Glutamatergic neuron (in vitro differentiated cells): ENCODE measurements around the gene MAP7. TPM values are rescaled to one million over a fixed set of nuclear protein-coding genes. Genes with fewer than 3 reads are reported as not detected.
A peak's percentile ranks its signal among the peaks of the same experiment; 100 is the strongest.

ENCODE experiments used
- DNase-seq: peaks from one replicate; pipeline ENCODE4 v3.0.0; 2022
- H3K27ac Mint-ChIP-seq: one replicate; pipeline ENCODE4 v1.8.0; 2020; ENCODE audit warnings: mild to moderate bottlenecking, mixed read lengths, inconsistent platforms; ENCODE audit not compliant: unreplicated experiment
- H3K27me3 Mint-ChIP-seq: one replicate; pipeline ENCODE4 v1.8.0; 2020; ENCODE audit warnings: mild to moderate bottlenecking, moderate library complexity, mixed read lengths, inconsistent platforms; ENCODE audit not compliant: unreplicated experiment
- H3K36me3 Mint-ChIP-seq: one replicate; pipeline ENCODE4 v1.8.0; 2020; ENCODE audit warnings: mild to moderate bottlenecking, mixed read lengths, inconsistent platforms; ENCODE audit not compliant: unreplicated experiment
- H3K4me1 Mint-ChIP-seq: one replicate; pipeline ENCODE4 v1.8.0; 2020; ENCODE audit warnings: mild to moderate bottlenecking, low read depth, mixed read lengths, inconsistent platforms; ENCODE audit not compliant: unreplicated experiment
- H3K4me3 Mint-ChIP-seq: one replicate; pipeline ENCODE4 v1.8.0; 2020; ENCODE audit warnings: mild to moderate bottlenecking, mixed read lengths, inconsistent platforms; ENCODE audit not compliant: unreplicated experiment
- H3K9me3 Mint-ChIP-seq: one replicate; pipeline ENCODE4 v1.8.0; 2020; ENCODE audit warnings: mild to moderate bottlenecking, moderate library complexity, mixed read lengths, inconsistent platforms; ENCODE audit not compliant: unreplicated experiment
- total RNA-seq: library from RNA; stranded (reverse); fragmentation: NEBNext Ultra II Directional; extraction: Animal tissue kit (Norgen Biotek cat#: 25700); gene quantifications from one replicate; pipeline ENCODE4 v1.2.1, GENCODE V29; 2021; ENCODE audit not compliant: unreplicated experiment
- TF ChIP-seq, protein P1 (sequence below): fragments of 200-600 bp; sonication (generic); IDR thresholded peaks from one replicate; pipeline ENCODE4 v1.5.0; 2021; ENCODE audit not compliant: partially characterized antibody, unreplicated experiment

MAP7 gene
- total RNA-seq, 1 donor from 2014 or later, result 2.2 TPM

DNA sequence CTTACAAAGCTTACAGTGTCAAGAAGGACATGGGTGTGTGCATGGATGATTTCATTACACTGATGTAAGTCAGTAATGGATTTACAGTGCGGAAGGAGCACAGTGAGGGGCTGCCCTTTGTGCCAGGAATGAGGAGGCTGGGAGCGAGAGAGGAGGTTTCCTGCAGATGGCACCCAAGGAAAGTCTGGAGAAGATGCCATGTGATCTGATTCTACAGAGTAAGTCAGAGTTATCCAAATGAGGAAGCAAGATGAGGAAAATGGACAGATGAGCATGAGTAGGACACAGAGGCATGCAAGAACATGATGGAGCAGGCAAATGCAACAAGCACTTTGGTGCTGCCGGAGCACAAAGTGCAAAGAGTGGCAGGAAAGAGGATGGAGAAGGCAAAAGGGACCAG is 29.7 kb downstream of the MAP7 start:
- H3K4me3 Mint-ChIP-seq, result peak overlapping the region; percentile 47
- TF ChIP-seq, protein P1, sequence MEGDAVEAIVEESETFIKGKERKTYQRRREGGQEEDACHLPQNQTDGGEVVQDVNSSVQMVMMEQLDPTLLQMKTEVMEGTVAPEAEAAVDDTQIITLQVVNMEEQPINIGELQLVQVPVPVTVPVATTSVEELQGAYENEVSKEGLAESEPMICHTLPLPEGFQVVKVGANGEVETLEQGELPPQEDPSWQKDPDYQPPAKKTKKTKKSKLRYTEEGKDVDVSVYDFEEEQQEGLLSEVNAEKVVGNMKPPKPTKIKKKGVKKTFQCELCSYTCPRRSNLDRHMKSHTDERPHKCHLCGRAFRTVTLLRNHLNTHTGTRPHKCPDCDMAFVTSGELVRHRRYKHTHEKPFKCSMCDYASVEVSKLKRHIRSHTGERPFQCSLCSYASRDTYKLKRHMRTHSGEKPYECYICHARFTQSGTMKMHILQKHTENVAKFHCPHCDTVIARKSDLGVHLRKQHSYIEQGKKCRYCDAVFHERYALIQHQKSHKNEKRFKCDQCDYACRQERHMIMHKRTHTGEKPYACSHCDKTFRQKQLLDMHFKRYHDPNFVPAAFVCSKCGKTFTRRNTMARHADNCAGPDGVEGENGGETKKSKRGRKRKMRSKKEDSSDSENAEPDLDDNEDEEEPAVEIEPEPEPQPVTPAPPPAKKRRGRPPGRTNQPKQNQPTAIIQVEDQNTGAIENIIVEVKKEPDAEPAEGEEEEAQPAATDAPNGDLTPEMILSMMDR, result no peak
- no peaks in the 10 kb centered on the region for H3K36me3 Mint-ChIP-seq
- H3K27ac Mint-ChIP-seq, result peak overlapping the region; percentile 54
- H3K9me3 Mint-ChIP-seq, result no peaks in the 10 kb centered on the region
- peaks cover 6% of the 10 kb centered on the region for H3K27me3 Mint-ChIP-seq
- peaks cover 14% of the 10 kb centered on the region for H3K4me1 Mint-ChIP-seq
- DNase-seq, result no peak

DNA sequence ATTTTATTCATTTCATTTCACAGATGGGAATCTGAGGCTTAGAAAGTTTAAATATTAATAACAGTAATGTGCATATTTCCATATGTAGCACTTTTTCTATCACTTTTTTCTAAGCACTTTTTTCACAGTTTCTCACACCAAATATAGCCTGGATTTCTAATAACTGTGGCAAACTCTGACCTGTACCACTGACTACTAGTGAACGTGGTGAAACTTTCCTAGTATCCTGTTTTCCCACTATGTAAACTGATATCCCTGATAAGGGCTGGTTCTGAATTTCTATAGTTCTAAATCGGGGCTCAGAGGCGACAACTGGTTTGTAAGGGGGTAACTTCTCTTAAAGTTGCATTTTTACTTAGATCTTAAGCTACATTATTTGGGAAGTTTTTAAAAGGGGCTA is 32.6 kb downstream of the MAP7 start:
- H3K4me3 Mint-ChIP-seq, result no peak overlapping the region
- H3K9me3 Mint-ChIP-seq, result no peaks in the 10 kb centered on the region
- no peaks in the 10 kb centered on the region for H3K36me3 Mint-ChIP-seq
- H3K4me1 Mint-ChIP-seq, result peaks cover 9% of the 10 kb centered on the region
- DNase-seq, result no peak
- TF ChIP-seq, protein P1, result no peak
- H3K27me3 Mint-ChIP-seq, result peaks cover 6% of the 10 kb centered on the region
- no peak overlapping the region for H3K27ac Mint-ChIP-seq

DNA sequence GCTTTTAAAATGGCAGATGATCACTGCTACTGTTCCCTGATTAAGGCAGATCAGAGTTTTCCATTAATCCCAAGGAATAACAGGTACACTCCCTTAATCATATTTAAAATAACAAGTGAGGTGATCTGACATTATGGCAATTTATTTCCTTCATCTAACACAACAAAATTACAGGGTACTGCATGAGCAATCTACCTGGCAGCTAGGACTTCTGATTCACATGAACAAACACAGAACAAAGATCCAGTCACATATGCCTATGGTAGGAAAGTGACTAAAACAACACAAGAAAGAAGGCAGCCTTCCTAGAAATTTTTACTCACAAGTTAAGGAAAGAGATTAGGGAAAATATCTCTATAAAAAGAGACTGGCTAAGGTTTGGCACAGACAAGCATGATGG is 33.2 kb downstream of the MAP7 start:
- TF ChIP-seq, protein P1, result no peak
- Mint-ChIP-seq H3K4me3 (no peak overlapping the region), H3K27me3 (peaks cover 6% of the 10 kb centered on the region), H3K9me3 (no peaks in the 10 kb centered on the region), H3K36me3 (no peaks in the 10 kb centered on the region), H3K27ac (no peak overlapping the region), H3K4me1 (peaks cover 9% of the 10 kb centered on the region)
- DNase-seq, result no peak

DNA sequence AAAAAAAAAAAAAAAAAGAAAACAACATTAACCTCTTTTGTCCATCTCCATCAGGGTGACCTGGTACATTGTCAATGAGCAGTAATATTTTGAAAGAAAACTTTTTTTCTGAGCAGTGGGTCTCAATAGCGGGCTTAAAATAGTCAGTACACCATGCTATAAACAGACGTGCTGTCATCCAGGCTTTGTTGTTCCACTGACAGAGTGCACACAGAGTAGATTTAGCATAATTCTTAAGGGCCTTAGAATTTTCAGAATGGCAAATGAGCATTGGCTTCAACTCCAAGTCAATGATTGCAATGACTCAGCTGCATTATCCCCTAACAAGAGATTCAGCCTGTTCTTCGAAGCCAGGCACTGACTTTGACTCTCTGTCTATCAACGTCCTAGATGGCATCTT is 35.6 kb downstream of the MAP7 start:
- Mint-ChIP-seq H3K27ac (no peak overlapping the region), H3K9me3 (no peaks in the 10 kb centered on the region), H3K4me1 (no peaks in the 10 kb centered on the region), H3K27me3 (no peaks in the 10 kb centered on the region), H3K36me3 (no peaks in the 10 kb centered on the region), H3K4me3 (no peak overlapping the region)
- TF ChIP-seq, protein P1, result no peak
- no peak for DNase-seq

DNA sequence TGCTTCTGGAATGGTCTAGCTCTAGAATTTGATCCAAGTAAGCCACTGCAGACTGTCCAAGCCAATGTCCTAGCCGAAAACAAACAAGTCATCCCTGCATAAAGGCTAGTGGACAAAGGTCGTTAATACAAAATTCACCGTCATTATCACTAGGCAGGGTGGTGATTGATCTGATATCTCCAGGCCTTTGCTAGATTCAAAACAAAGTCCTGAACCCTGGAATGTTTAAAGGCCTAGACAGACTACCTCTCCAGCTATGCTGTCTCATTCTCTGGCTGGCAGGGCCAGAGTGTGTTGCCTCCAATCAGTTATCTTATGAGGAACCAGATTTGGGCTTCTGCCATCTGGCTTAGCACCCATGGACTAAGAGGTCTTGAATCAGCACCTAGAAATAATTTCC is 38.3 kb downstream of the MAP7 start:
- TF ChIP-seq, protein P1, result no peak
- no peaks in the 10 kb centered on the region for H3K27me3 Mint-ChIP-seq
- H3K36me3 Mint-ChIP-seq, result no peaks in the 10 kb centered on the region
- no peak overlapping the region for H3K27ac Mint-ChIP-seq
- no peak for DNase-seq
- H3K4me3 Mint-ChIP-seq, result no peak overlapping the region
- no peaks in the 10 kb centered on the region for H3K4me1 Mint-ChIP-seq
- no peaks in the 10 kb centered on the region for H3K9me3 Mint-ChIP-seq
